SH-SY5Y (cell line): ENCODE data around the gene AFF2.

ENCODE experiments used
- GATA2 ChIP-seq: IDR thresholded peaks from 2 replicates; pipeline ENCODE4 v1.6.1; 2011; ENCODE audit warnings: mild to moderate bottlenecking, low read depth, low read length
- GATA3 ChIP-seq: IDR thresholded peaks from 2 replicates; pipeline ENCODE4 v1.6.1; 2011; ENCODE audit warnings: low read depth, mild to moderate bottlenecking, low read length, moderate library complexity

DNA sequence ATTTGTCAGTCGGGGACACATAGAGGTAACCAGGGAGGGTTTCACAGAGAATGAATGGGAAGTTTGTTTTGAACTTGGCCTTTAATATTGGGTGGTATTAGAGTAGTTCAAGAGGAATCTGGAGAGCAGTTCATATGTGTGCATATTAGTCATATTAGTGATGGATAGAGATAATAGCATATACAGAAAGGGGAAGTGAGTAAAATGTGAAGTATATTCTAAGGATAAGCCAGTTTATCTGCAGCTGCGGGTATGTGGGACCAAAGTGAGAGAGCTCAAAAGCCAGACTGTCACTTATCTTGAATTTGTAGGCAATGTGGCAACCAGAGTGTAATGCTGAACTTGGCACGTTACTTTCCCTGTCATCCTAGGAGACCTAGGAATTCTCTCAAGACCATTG is 169.9 kb downstream of the AFF2 start:
- TF ChIP-seq GATA2 = no peak
- no peak for TF ChIP-seq GATA3
